HEK293 (cell line): ENCODE data around the gene CCDC187.

Experiments
- CTCF ChIA-PET: fragments of 350-600 bp; formaldehyde crosslinking; extraction: SDS; loops from one replicate; lab custom pipeline; 2021; ENCODE audit warnings: antibody characterized with exemption; lab: Yijun Ruan, JAX
- POLR2A ChIA-PET: fragments of 300-600 bp; formaldehyde crosslinking; extraction: SDS; loops from one replicate; lab custom pipeline; 2020; ENCODE audit warnings: antibody characterized with exemption, inconsistent platforms; lab: Yijun Ruan, JAX
- H3K27ac ChIP-seq: fragments of 200-500 bp; sonication (Bioruptor generic); 2 replicates; pipeline ENCODE4 v1.5.1; 2014; ENCODE audit warnings: low read depth, low read length, control low read depth, inconsistent platforms; ENCODE audit errors: extremely low read depth
- H3K36me3 ChIP-seq, 2 experiments: fragments of 200-500 bp in 1 of 2; sonication (Bioruptor generic) in 1 of 2; 1 replicate in 1 of 2; 2 replicates in 1 of 2; pipeline ENCODE4 v1.5.1; 2014 to 2017; ENCODE audit warnings: inconsistent platforms in 2 of 2, low read length in 2 of 2; ENCODE audit not compliant: control insufficient read depth in 2 of 2, insufficient read depth in 1 of 2
- H3K4me1 ChIP-seq: fragments of 200-500 bp; sonication (Bioruptor generic); 2 replicates; pipeline ENCODE4 v1.5.1; 2014; ENCODE audit warnings: mild to moderate bottlenecking, low read length, inconsistent platforms; ENCODE audit not compliant: control insufficient read depth, insufficient read depth
- H3K4me3 ChIP-seq: 2 replicates; pipeline ENCODE4 v1.5.1; 2011; ENCODE audit warnings: low read depth, mild to moderate bottlenecking, control low read depth, low read length, moderate library complexity
- H3K9me3 ChIP-seq: fragments of 200-500 bp; sonication (Bioruptor generic); 2 replicates; pipeline ENCODE4 v1.5.1; 2014; ENCODE audit warnings: low read depth, low read length, inconsistent platforms; ENCODE audit not compliant: control insufficient read depth, insufficient read depth
- BCL11A ChIP-seq: fragments of 450-650 bp; formaldehyde crosslinking; IDR thresholded peaks from 2 replicates; pipeline ENCODE4 v1.5.1; 2016; ENCODE audit warnings: low read depth, missing biosample characterization, missing genetic modification characterization
- KLF1 ChIP-seq: fragments of 450-650 bp; formaldehyde crosslinking; IDR thresholded peaks from 2 replicates; pipeline ENCODE4 v1.5.1; 2016; ENCODE audit warnings: missing biosample characterization, missing genetic modification characterization
- SP3 ChIP-seq: fragments of 450-650 bp; formaldehyde crosslinking; IDR thresholded peaks from 2 replicates; pipeline ENCODE4 v1.5.1; 2016; ENCODE audit warnings: missing biosample characterization, missing genetic modification characterization
- ZFP3 ChIP-seq: fragments of 450-650 bp; formaldehyde crosslinking; IDR thresholded peaks from 2 replicates; pipeline ENCODE4 v1.5.1; 2016; ENCODE audit warnings: low read depth, missing biosample characterization, missing genetic modification characterization
- ZFP41 ChIP-seq: fragments of 450-650 bp; formaldehyde crosslinking; IDR thresholded peaks from 2 replicates; pipeline ENCODE4 v1.5.1; 2016; ENCODE audit warnings: missing biosample characterization, missing genetic modification characterization, borderline replicate concordance
- ZNF138 ChIP-seq: fragments of 450-650 bp; formaldehyde crosslinking; IDR thresholded peaks from 2 replicates; pipeline ENCODE4 v1.5.1; 2016; ENCODE audit warnings: missing biosample characterization, missing genetic modification characterization, borderline replicate concordance
- ZNF391 ChIP-seq: fragments of 450-650 bp; formaldehyde crosslinking; IDR thresholded peaks from 2 replicates; pipeline ENCODE4 v1.5.1; 2016; ENCODE audit warnings: low read depth, missing biosample characterization, missing genetic modification characterization, borderline replicate concordance
- ZNF426 ChIP-seq: fragments of 450-650 bp; formaldehyde crosslinking; IDR thresholded peaks from 2 replicates; pipeline ENCODE4 v1.5.1; 2017; ENCODE audit warnings: missing biosample characterization, missing genetic modification characterization, mild to moderate bottlenecking, inconsistent platforms, moderate library complexity
- ZNF530 ChIP-seq: fragments of 450-650 bp; formaldehyde crosslinking; IDR thresholded peaks from 2 replicates; pipeline ENCODE4 v1.5.1; 2016; ENCODE audit warnings: low read depth, missing biosample characterization, missing genetic modification characterization
- ZNF555 ChIP-seq: fragments of 450-650 bp; formaldehyde crosslinking; conservative IDR thresholded peaks from 2 replicates; pipeline ENCODE4 v1.5.1; 2017; ENCODE audit warnings: missing biosample characterization, mild to moderate bottlenecking, missing genetic modification characterization, inconsistent platforms
- ZNF677 ChIP-seq: fragments of 450-650 bp; IDR thresholded peaks from 2 replicates; pipeline ENCODE4 v1.5.0; 2018; ENCODE audit warnings: missing biosample characterization, mild to moderate bottlenecking, missing genetic modification characterization, moderate library complexity
- ZNF701 ChIP-seq: fragments of 450-650 bp; formaldehyde crosslinking; IDR thresholded peaks from 2 replicates; pipeline ENCODE4 v1.5.1; 2016; ENCODE audit warnings: missing biosample characterization, missing genetic modification characterization
- ZNF768 ChIP-seq: fragments of 450-650 bp; formaldehyde crosslinking; IDR thresholded peaks from 2 replicates; pipeline ENCODE4 v1.5.1; 2018; ENCODE audit warnings: missing biosample characterization, mild to moderate bottlenecking, missing genetic modification characterization
- TF ChIP-seq, protein P1 (sequence below): fragments of 450-650 bp; IDR thresholded peaks from 2 replicates; pipeline ENCODE4 v1.5.1; 2018; ENCODE audit warnings: missing biosample characterization, missing genetic modification characterization
- TF ChIP-seq, protein P2 (sequence below): fragments of 450-650 bp; formaldehyde crosslinking; IDR thresholded peaks from 2 replicates; pipeline ENCODE4 v1.5.1; 2016; ENCODE audit warnings: missing biosample characterization, missing genetic modification characterization, low read depth
- TF ChIP-seq, protein P3 (sequence below): fragments of 450-650 bp; formaldehyde crosslinking; IDR thresholded peaks from 2 replicates; pipeline ENCODE4 v1.5.1; 2016; ENCODE audit warnings: missing biosample characterization, missing genetic modification characterization
- TF ChIP-seq, protein P4 (sequence below): fragments of 450-650 bp; formaldehyde crosslinking; IDR thresholded peaks from 2 replicates; pipeline ENCODE4 v1.5.1; 2016; ENCODE audit warnings: missing biosample characterization, missing genetic modification characterization

CCDC187 gene

DNA sequence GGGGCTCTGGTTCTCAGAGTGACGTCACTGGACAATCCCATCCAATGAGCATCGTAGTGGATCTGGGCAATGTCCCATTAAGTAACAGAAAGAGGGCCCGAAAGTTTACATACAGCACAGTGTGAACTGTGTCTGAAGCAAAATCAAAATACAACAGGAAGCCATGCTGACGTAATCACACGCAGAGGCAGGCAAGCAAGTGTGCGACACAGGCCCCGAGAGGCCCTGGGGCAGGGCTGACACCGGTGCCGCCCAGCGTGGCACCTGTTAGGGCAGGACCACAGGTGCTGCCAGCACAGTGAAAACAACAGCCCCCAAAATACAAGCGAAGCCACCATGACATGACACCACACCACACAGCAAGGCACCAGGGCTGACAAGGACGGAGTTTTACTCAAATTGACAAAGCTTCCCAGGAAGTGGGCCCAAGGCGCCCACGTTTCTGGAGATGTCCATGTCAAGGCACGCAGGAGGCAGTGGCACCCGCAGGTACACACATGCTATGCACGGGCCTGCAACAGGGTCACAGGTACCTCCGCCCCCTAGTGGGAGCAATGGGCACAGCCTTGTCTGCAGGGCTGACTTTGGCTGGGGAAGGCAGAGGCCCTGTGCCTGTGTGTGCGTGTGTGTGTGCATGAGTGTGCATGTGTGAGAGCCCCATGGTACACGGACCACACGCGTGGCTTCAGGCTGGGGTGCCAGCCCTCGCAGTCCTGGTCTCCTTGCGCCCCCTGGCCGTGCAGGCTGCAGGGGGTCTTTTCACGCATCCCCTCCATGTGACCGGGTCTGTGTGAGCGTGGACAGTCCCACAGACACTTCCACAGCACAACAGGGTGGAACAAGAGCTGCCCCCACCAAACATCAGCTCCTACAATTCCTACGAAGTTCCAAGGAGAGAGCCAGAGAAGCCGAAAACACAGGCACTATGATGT, 77.9 kb downstream of the CCDC187 start (continued):
- TF ChIP-seq ZNF391 (tag by site-specific recombination) (no peak), ZNF426 (tag by site-specific recombination) (no peak), SP3 (tag by site-specific recombination) (no peak)
- TF ChIP-seq, protein P1, sequence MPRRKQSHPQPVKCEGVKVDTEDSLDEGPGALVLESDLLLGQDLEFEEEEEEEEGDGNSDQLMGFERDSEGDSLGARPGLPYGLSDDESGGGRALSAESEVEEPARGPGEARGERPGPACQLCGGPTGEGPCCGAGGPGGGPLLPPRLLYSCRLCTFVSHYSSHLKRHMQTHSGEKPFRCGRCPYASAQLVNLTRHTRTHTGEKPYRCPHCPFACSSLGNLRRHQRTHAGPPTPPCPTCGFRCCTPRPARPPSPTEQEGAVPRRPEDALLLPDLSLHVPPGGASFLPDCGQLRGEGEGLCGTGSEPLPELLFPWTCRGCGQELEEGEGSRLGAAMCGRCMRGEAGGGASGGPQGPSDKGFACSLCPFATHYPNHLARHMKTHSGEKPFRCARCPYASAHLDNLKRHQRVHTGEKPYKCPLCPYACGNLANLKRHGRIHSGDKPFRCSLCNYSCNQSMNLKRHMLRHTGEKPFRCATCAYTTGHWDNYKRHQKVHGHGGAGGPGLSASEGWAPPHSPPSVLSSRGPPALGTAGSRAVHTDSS (tag by site-specific recombination): no peak
- TF ChIP-seq, protein P2, sequence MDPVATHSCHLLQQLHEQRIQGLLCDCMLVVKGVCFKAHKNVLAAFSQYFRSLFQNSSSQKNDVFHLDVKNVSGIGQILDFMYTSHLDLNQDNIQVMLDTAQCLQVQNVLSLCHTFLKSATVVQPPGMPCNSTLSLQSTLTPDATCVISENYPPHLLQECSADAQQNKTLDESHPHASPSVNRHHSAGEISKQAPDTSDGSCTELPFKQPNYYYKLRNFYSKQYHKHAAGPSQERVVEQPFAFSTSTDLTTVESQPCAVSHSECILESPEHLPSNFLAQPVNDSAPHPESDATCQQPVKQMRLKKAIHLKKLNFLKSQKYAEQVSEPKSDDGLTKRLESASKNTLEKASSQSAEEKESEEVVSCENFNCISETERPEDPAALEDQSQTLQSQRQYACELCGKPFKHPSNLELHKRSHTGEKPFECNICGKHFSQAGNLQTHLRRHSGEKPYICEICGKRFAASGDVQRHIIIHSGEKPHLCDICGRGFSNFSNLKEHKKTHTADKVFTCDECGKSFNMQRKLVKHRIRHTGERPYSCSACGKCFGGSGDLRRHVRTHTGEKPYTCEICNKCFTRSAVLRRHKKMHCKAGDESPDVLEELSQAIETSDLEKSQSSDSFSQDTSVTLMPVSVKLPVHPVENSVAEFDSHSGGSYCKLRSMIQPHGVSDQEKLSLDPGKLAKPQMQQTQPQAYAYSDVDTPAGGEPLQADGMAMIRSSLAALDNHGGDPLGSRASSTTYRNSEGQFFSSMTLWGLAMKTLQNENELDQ (tag by site-specific recombination): no peak
- TF ChIP-seq, protein P3, sequence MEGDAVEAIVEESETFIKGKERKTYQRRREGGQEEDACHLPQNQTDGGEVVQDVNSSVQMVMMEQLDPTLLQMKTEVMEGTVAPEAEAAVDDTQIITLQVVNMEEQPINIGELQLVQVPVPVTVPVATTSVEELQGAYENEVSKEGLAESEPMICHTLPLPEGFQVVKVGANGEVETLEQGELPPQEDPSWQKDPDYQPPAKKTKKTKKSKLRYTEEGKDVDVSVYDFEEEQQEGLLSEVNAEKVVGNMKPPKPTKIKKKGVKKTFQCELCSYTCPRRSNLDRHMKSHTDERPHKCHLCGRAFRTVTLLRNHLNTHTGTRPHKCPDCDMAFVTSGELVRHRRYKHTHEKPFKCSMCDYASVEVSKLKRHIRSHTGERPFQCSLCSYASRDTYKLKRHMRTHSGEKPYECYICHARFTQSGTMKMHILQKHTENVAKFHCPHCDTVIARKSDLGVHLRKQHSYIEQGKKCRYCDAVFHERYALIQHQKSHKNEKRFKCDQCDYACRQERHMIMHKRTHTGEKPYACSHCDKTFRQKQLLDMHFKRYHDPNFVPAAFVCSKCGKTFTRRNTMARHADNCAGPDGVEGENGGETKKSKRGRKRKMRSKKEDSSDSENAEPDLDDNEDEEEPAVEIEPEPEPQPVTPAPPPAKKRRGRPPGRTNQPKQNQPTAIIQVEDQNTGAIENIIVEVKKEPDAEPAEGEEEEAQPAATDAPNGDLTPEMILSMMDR (tag by site-specific recombination): peak; percentile 96

DNA sequence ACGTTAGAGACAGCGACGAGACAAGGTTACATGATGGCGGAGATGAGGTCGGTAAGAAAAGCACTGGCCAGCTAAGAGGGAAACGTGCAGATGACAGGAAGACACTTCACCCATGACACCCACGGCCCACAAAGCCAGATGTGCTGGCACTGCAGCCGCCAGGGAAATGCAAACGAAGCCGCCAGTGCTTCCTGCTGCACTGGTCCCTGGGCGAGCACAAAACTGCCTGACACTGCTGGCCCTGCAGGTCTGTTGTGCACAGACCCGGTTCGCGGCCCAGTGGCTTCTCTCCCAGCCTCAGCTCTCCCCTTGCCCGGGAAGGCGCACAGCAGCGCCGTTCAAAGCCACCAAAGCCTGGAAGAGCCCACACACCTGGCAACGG, 78.5 kb downstream of the CCDC187 start:
- POLR2A ChIA-PET: no interaction called here
- CTCF ChIA-PET: interaction anchor here (0.5 to 5.1 kb wide), 24 partner anchors 9 to 674 kb away, joined by 3 to 46 read pairs (median 3); no protein-coding TSS in a partner anchor
- Histone ChIP-seq H3K27ac (no peak overlapping the region), H3K4me1 (no peaks in the 10 kb centered on the region), H3K4me3 (no peak overlapping the region), H3K9me3 (no peaks in the 10 kb centered on the region), H3K36me3 (peaks cover 0 to 55% of the 10 kb centered on the region in 2 experiments; a peak in 1 of 3 replicates)
- no peak for TF ChIP-seq BCL11A (tag by site-specific recombination)
- no peak for TF ChIP-seq ZNF768 (tag by site-specific recombination)
- no peak for TF ChIP-seq ZNF677 (tag by site-specific recombination)
- no peak for TF ChIP-seq ZFP41 (tag by site-specific recombination)
- TF ChIP-seq, protein P4, sequence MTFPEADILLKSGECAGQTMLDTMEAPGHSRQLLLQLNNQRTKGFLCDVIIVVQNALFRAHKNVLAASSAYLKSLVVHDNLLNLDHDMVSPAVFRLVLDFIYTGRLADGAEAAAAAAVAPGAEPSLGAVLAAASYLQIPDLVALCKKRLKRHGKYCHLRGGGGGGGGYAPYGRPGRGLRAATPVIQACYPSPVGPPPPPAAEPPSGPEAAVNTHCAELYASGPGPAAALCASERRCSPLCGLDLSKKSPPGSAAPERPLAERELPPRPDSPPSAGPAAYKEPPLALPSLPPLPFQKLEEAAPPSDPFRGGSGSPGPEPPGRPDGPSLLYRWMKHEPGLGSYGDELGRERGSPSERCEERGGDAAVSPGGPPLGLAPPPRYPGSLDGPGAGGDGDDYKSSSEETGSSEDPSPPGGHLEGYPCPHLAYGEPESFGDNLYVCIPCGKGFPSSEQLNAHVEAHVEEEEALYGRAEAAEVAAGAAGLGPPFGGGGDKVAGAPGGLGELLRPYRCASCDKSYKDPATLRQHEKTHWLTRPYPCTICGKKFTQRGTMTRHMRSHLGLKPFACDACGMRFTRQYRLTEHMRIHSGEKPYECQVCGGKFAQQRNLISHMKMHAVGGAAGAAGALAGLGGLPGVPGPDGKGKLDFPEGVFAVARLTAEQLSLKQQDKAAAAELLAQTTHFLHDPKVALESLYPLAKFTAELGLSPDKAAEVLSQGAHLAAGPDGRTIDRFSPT: no peak
- TF ChIP-seq, protein P3 (tag by site-specific recombination): no peak
- TF ChIP-seq ZFP3: no peak
- no peak for TF ChIP-seq ZNF555
- no peak for TF ChIP-seq KLF1 (tag by site-specific recombination)
- TF ChIP-seq ZNF530 (tag by site-specific recombination): no peak
- TF ChIP-seq ZNF701 (tag by site-specific recombination): no peak
- no peak for TF ChIP-seq ZNF138 (tag by site-specific recombination)
